Measurements from ENCODE around the gene TCN2.

DNA sequence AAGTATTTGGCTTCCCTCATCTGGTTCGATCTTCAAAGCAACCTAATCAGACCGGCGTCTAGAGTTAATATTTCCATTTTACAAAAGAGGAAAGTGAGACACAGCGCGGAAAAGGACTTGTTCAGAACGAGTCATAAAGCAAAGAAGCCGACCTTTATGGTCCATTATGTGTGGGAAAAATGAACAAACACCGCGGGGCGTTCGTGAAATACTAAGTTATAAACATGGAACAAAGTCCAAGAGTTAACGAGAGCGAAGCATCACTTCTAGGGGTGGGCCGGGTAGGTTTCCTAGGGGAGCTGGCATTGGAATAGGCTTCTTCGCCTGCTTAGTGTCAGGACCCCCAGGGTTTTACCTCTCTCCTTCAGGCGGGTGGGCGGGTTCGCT lies 60.1 kb downstream of the TCN2 start:
- TF ChIP-seq POLR2A (IDR thresholded peaks at IDR 0.05) (peak in 1 of 2 donors; percentile 16), POLR2AphosphoS5 (IDR thresholded peaks at IDR 0.05) (no peak)
- TF ChIP-seq, protein P1, sequence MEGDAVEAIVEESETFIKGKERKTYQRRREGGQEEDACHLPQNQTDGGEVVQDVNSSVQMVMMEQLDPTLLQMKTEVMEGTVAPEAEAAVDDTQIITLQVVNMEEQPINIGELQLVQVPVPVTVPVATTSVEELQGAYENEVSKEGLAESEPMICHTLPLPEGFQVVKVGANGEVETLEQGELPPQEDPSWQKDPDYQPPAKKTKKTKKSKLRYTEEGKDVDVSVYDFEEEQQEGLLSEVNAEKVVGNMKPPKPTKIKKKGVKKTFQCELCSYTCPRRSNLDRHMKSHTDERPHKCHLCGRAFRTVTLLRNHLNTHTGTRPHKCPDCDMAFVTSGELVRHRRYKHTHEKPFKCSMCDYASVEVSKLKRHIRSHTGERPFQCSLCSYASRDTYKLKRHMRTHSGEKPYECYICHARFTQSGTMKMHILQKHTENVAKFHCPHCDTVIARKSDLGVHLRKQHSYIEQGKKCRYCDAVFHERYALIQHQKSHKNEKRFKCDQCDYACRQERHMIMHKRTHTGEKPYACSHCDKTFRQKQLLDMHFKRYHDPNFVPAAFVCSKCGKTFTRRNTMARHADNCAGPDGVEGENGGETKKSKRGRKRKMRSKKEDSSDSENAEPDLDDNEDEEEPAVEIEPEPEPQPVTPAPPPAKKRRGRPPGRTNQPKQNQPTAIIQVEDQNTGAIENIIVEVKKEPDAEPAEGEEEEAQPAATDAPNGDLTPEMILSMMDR (IDR thresholded peaks at IDR 0.05), result no peak

Data from sigmoid colon (tissue), 4 donors.